ENCODE data around the gene ZNF598. TPM values are rescaled to one million over a fixed set of nuclear protein-coding genes. Genes with fewer than 3 reads are reported as not detected.

Gene ZNF598
- total RNA-seq, 1 donor from 2014 or later = 90.4 TPM

DNA sequence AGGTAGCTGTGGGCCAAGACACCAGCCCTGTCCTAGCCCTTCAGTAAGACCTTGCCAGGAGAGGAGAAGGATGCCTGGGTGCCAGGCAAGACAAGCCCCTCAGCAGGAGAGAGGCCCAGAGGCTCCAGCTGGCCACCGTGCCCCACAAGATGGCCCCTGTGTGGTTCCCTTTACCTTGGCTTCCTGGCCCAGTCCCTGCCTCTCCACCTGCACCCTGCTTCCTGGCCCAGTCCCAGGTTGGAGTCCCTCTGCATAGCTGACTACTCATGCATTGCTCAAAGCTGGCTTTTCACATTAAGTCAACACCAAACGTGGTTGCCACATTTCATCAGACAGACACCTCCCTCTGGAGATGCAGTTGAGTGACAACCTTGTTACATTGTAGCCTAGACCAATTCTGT, 15.9 kb downstream of the ZNF598 start:
- Mint-ChIP-seq H3K4me1 (ENCODE audit: low read depth, unreplicated experiment) (peaks cover 2% of the 10 kb centered on the region), H3K4me3 (ENCODE audit: unreplicated experiment) (no peak overlapping the region), H3K9me3 (ENCODE audit: unreplicated experiment) (peaks cover 12% of the 10 kb centered on the region), H3K27me3 (ENCODE audit: unreplicated experiment) (peaks cover 13% of the 10 kb centered on the region), H3K27ac (ENCODE audit: unreplicated experiment) (no peak overlapping the region), H3K36me3 (ENCODE audit: unreplicated experiment) (no peaks in the 10 kb centered on the region)
- DNase-seq = no peak
- TF ChIP-seq, protein P1, sequence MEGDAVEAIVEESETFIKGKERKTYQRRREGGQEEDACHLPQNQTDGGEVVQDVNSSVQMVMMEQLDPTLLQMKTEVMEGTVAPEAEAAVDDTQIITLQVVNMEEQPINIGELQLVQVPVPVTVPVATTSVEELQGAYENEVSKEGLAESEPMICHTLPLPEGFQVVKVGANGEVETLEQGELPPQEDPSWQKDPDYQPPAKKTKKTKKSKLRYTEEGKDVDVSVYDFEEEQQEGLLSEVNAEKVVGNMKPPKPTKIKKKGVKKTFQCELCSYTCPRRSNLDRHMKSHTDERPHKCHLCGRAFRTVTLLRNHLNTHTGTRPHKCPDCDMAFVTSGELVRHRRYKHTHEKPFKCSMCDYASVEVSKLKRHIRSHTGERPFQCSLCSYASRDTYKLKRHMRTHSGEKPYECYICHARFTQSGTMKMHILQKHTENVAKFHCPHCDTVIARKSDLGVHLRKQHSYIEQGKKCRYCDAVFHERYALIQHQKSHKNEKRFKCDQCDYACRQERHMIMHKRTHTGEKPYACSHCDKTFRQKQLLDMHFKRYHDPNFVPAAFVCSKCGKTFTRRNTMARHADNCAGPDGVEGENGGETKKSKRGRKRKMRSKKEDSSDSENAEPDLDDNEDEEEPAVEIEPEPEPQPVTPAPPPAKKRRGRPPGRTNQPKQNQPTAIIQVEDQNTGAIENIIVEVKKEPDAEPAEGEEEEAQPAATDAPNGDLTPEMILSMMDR (IDR thresholded peaks at IDR 0.05; ENCODE audit: partially characterized antibody, unreplicated experiment) = no peak

GRCh38 chr16:1992704-1993317, 16.8 kb downstream of the ZNF598 start:
- Mint-ChIP-seq H3K27ac (ENCODE audit: unreplicated experiment) (no peak overlapping the region), H3K27me3 (ENCODE audit: unreplicated experiment) (peaks cover 14% of the 10 kb centered on the region), H3K4me3 (ENCODE audit: unreplicated experiment) (no peak overlapping the region), H3K36me3 (ENCODE audit: unreplicated experiment) (no peaks in the 10 kb centered on the region), H3K9me3 (ENCODE audit: unreplicated experiment) (peaks cover 16% of the 10 kb centered on the region), H3K4me1 (ENCODE audit: low read depth, unreplicated experiment) (peaks cover 5% of the 10 kb centered on the region)
- no peak for DNase-seq
- TF ChIP-seq, protein P1 (IDR thresholded peaks at IDR 0.05; ENCODE audit: partially characterized antibody, unreplicated experiment) = no peak

DNA sequence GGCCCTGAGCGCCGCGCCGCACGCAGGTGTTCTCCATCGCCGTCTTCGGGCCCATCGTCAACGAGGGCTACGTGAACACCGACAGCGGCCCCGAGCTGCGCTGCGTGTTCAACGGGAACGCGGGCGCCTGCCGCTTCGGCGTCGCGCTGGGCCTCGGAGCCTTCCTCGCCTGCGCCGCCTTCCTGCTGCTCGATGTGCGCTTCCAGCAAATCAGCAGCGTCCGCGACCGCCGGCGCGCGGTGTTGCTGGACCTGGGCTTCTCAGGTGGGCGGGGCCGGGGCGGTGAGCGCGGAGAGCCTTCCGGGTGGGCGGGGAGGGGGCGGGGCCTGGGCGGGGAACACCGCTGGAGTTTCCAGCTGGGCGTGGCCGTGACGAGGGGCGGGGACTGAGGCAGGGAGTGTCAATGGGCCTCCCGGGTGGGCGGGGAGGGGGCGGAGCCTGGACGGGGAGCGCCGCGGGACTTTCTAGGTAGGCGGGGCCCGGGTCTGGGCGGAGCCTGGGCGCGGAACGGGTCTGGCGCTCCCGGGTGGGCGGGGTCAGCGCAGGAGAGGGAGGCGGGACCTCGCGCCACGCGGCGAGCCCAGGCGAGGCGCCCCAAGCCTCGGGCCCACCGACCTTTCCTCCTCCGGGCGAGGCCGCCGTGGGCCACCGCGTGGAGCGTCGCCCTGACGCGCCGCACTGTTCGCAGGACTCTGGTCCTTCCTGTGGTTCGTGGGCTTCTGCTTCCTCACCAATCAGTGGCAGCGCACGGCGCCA, 17.5 kb downstream of the ZNF598 start:
- Mint-ChIP-seq H3K4me3 (ENCODE audit: unreplicated experiment) (no peak overlapping the region), H3K4me1 (ENCODE audit: low read depth, unreplicated experiment) (peaks cover 5% of the 10 kb centered on the region), H3K27ac (ENCODE audit: unreplicated experiment) (no peak overlapping the region), H3K9me3 (ENCODE audit: unreplicated experiment) (peaks cover 16% of the 10 kb centered on the region), H3K36me3 (ENCODE audit: unreplicated experiment) (no peaks in the 10 kb centered on the region), H3K27me3 (ENCODE audit: unreplicated experiment) (peaks cover 14% of the 10 kb centered on the region)
- DNase-seq = peak; percentile 95
- TF ChIP-seq, protein P1 (IDR thresholded peaks at IDR 0.05; ENCODE audit: partially characterized antibody, unreplicated experiment) = no peak

DNA sequence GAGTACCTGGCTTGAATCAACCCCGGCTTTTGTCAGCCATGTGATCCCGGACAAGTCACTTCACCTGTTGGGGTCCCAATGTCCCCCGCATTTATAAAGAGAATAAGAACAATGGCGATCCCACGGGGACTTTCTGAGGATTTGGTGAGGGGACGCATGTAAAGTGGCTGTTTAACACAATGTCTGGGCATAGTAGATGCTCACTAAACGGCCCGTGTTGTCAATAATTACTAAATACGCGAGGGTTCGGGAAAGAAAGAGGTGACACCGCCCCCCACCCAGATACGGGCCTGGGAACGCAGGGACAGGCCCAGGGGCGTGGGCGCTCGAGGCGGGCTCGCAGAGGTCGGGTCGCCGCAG, 18.1 kb downstream of the ZNF598 start:
- Mint-ChIP-seq H3K36me3 (ENCODE audit: unreplicated experiment) (no peaks in the 10 kb centered on the region), H3K4me3 (ENCODE audit: unreplicated experiment) (peak overlapping the region; percentile 84), H3K27me3 (ENCODE audit: unreplicated experiment) (peaks cover 14% of the 10 kb centered on the region), H3K27ac (ENCODE audit: unreplicated experiment) (peak overlapping the region; percentile 76), H3K4me1 (ENCODE audit: low read depth, unreplicated experiment) (peaks cover 5% of the 10 kb centered on the region), H3K9me3 (ENCODE audit: unreplicated experiment) (peaks cover 16% of the 10 kb centered on the region)
- DNase-seq = no peak
- TF ChIP-seq, protein P1 (IDR thresholded peaks at IDR 0.05; ENCODE audit: partially characterized antibody, unreplicated experiment) = no peak

GRCh38 chr16:1991135-1991551, 18.5 kb downstream of the ZNF598 start:
- no peak for DNase-seq
- TF ChIP-seq, protein P1 (IDR thresholded peaks at IDR 0.05; ENCODE audit: partially characterized antibody, unreplicated experiment) = no peak
- no peak overlapping the region for H3K27ac Mint-ChIP-seq (ENCODE audit: unreplicated experiment)

More at GRCh38 chr16:1991135-1991551, 18.5 kb downstream of the ZNF598 start:
- peaks cover 5% of the 10 kb centered on the region for H3K4me1 Mint-ChIP-seq (ENCODE audit: low read depth, unreplicated experiment)
- peaks cover 14% of the 10 kb centered on the region for H3K27me3 Mint-ChIP-seq (ENCODE audit: unreplicated experiment)
- H3K9me3 Mint-ChIP-seq (ENCODE audit: unreplicated experiment) = peaks cover 16% of the 10 kb centered on the region
- no peaks in the 10 kb centered on the region for H3K36me3 Mint-ChIP-seq (ENCODE audit: unreplicated experiment)
- peak overlapping the region; percentile 76 for H3K4me3 Mint-ChIP-seq (ENCODE audit: unreplicated experiment)

Measured in glutamatergic neuron (in vitro differentiated cells).